HG02623 (cell line): ENCODE measurements around the gene BNC2.
"Not testable (repeated sequence)": the region's sequence is repeated elsewhere in the genome, so short reads cannot be mapped to it uniquely, and the experiment has no call there.

Experiments
- ATAC-seq: cut with Tn5 transposase; IDR thresholded peaks from one replicate; pipeline ENCODE4 v1.9.1; 2021; ENCODE audit warnings: moderate library complexity; ENCODE audit not compliant: unreplicated experiment

The BNC2 gene

GRCh38 chr9:16519001-16519400 lies 351.5 kb downstream of the BNC2 start:
- no peak for ATAC-seq

DNA sequence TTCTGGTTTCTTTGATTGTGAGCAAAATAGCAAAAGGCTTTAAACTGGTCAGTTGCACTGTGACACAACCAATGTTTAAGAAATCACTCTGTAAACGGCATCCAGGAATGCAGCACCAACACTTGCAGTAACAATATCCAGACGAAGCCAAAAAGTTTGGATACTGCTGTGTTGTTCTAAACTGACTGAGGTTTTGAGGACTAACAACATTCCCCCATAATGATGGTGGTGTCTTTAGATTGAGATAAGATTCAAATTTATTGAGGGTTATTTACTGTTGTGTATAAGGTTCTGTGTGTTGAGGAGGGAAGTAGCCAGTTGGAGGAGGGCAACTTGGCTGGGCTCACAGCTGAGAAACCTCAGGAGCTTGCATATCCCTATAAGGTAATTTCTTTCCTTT lies 353.6 kb downstream of the BNC2 start:
- no peak for ATAC-seq

DNA sequence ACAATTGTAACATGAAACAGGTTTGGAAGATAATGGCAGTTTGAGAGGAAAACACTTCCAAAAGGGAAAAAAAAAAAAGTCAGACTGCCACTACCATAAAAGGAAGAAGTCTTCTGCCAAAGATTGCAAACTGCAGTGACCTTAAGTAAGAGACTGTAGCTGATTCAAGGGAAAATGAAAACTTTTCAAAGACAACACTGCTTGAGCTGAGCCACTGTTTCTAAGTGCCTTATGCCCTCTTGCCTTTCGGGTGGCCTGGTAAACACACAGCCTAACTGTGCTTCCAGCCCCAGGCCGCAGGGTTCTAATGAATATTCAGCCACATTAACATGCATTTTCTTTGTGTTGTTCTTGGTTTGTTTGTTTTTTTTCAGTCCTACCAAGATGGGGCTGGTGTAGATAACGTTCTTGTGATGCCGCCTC lies 354.6 kb downstream of the BNC2 start:
- ATAC-seq, result no peak

- ATAC-seq, result no peak
Observed at GRCh38 chr9:16515207-16515606, 355.3 kb downstream of the BNC2 start.

- no peak for ATAC-seq
Observed at GRCh38 chr9:16514131-16514530, 356.3 kb downstream of the BNC2 start.

- ATAC-seq, result no peak
Observed at GRCh38 chr9:16512281-16512680, 358.2 kb downstream of the BNC2 start.

DNA sequence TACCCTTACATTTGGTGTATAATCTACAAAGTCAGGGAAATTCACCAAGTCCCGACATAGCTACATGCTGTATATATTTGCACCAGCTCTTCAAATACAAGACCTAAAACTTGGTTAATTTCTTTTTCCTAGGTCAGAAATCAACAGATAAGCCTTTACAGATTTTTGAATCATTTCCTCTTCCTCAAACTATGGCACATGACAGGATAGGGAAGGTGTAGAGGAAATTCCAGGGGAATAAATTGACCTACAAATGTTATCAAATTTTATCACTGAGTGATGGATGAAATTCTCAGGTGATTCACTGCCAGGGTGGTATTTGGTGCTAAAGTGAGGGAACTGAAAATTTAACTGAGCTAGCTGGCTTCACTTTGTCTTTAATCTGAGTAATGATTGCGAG lies 360.0 kb downstream of the BNC2 start:
- ATAC-seq, result no peak

GRCh38 chr9:16509997-16510396 lies 360.5 kb downstream of the BNC2 start:
- ATAC-seq, result no peak

DNA sequence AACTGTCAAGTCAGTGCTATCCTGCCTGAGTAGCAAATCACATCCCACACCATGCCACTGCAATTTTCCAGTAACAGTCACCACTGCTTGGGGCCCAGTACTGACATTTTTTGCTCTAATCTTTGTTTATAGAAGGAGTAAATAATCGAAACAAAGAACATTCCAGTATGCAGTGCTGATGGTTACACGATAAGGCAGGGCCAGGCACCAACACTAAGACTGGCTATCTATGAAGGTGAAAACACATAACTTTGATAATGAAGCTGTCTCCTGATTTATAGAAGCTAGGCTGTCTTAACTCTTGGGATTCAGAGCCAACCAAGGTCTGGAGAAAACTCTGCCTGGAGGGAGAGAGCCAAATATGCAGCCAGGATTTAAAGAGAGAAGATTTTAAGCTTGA lies 365.3 kb downstream of the BNC2 start:
- no peak for ATAC-seq

- no peak for ATAC-seq
Observed at GRCh38 chr9:16501726-16502125, 368.7 kb downstream of the BNC2 start.

DNA sequence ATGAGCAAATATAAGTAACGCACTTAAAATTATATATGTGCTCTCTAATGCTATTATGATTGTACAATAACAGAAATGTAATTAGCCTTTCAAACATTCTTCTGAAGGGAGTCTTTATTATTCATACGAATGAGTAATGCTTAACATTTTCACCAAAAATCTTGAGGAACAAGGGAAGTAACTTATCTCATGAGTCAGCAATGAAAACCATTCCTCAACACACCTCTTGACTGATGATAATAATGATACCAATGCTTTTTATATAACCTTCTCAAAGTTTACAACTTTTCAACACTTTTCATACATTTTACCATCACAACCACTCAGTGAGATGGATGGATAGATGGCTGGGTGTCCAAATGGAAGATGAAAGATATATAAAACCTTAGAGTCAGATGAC lies 369.3 kb downstream of the BNC2 start:
- ATAC-seq, result no peak

- ATAC-seq, result no peak
Observed at GRCh38 chr9:16500386-16500785, 370.1 kb downstream of the BNC2 start.

DNA sequence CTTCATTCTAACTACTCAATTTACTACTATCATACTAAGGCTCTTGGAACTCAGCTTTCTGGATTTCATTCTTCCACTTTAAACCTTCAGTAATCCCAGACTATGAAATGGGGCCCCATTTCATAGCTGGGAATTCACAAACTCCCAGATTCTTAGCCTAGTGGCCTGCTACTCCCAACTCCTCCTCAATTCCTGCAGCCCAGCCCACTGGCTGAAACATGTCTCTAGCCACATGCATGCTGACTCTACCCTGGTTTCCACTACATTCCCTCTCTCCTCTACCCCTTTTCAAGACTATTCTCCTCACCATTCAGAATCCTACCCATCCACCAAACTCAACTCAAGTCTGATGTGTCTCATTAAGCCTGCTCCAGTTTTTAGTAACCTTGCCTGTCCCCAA lies 370.6 kb downstream of the BNC2 start:
- no peak for ATAC-seq

DNA sequence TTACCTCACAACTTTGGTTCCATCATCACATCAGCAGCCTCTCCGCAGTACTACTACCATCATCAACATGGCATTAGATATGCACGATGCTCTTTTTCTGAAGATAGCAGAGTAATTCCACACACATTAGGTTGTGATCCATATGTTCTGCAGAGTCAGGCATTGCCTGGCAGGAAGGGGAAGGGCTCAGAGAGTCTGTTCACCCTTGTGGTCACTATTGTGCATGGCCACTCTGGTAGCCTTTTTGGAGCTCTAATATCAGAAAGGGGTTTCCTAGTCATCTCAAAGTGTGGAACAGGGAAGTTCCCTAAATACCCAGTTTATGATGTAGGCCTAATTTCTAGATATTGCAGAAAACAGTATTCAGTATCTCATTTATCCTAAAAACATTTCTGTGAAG lies 373.6 kb downstream of the BNC2 start:
- ATAC-seq, result no peak

DNA sequence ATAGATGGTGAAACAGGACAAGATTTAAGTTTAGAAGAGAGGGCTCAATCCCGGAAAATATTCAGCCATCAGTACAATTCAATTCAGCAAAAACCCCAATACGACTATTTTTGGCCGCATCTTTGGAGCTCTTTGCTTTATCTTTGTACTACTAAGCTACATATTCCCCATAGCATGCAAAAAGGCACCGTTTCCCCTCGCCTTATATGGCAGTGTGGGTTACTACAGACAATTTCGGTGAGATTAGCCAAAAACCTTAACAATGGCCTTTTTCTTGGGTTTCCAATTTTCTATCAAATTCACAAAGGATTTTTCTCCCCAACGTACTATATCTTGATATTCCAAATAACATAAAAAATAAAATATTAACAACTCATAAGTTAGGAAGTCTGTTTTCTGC lies 382.6 kb downstream of the BNC2 start:
- ATAC-seq, result no peak

DNA sequence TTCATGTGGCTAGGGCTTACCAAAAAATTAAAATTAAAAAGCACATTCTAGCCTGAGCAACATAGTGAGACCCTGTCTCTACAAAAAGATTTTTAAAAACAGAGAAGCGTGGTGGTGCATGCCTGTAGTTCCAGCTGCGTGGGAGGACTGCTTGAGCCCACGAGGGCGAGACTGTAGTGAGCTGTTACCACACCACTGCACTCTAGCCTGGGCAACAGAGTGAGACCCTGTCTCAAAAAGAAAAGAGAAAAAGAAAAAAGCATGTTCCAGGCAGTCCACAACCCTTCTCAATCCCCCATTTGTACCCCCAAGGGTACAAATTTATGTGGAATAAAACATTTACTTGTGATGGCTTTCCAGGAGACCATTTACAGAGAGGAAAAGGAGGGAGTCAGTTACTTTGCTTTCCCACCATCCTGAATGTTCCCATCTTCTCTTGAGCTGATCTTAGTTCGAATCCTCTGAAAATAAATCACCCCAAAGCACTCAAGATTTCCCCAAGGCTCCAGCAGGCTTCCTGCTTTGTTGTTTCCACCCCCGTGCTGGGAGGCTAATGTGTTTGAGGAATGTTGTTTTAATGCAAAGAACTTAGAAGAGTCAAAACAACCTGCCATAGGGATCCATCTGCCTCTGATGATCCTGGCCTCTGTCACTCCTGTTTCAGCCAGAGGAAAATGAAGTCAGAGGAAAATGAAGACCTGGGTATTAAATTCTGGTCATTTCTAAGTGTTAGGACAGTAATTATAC lies 384.7 kb downstream of the BNC2 start:
- no peak for ATAC-seq

DNA sequence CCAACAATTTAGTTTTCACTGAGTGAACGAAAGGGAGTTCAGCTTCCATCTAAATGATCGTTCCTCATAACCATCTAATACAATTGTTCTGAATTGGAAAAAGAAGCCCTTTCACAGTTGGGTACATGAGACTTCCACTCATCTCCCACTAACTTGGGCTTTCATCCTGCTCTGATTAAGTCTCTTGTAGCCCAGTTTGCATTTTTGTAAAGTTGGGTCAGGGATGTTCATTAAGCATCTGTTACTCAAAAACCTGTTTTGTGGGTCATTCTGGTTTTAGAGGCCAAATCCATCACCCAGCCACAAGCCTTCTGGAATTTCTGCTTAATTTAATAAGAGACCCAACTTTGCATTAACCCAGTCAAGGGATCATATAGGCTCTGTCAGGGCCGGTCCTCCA lies 385.3 kb downstream of the BNC2 start:
- no peak for ATAC-seq

- ATAC-seq, result no peak
Observed at GRCh38 chr9:16484744-16485143, 385.7 kb downstream of the BNC2 start.

GRCh38 chr9:16484180-16484579 lies 386.3 kb downstream of the BNC2 start:
- ATAC-seq, result no peak

DNA sequence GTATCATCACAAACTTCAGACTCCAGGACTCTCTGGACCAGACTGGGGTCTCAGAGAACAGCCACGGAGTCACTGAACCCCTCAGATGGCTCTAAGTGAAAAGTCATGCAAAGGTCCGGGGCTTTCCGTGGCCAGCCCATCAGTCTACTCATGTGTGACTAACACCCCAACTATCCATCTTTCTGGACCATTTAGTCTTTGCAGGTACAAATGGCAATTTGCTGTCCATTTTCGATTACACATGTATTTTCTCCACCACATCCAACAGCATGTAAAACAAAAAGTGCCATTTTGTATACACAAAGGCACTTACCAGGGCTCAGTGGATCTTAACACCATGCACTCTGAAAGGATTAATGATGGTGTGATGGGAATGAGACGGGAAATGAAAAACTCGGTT lies 387.7 kb downstream of the BNC2 start:
- no peak for ATAC-seq

DNA sequence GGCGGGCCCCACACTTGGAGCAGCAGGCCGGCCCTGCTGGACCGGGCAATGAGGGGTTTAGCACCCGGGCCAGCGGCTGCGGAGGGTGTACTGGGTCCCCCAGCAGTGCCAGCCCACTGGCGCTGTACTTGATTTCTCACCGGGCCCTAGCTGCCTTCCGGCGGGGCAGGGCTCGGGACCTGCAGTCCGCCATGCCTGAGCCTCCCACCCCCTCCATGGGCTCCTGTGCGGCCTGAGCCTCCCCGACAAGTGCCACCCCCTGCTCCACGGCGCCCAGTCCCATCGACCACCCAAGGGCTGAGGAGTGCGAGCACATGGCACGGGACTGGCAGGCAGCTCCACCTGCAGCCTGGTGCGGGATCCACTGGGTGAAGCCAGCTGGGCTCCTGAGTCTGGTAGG lies 389.9 kb downstream of the BNC2 start:
- ATAC-seq, result not testable (repeated sequence)

DNA sequence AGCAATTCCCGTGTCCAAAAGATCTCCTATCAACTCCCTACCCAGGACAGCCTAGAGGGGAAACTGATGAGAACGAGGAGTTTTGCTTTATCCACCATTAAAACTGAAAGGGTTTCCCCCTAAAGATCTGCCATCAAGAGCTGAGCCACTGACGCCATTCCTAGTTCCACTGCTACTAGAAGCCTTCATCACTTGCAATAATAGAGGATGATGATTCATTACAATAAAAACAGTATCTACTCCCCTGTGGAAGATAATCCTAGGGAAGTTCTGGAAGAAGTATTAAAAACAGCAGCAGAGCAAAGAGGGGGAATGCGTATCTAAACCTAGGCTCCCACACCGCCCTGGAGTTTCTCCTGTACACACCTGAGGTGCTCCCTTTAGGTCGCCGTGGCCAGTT lies 394.5 kb downstream of the BNC2 start:
- no peak for ATAC-seq

- no peak for ATAC-seq
Observed at GRCh38 chr9:16475257-16475656, 395.2 kb downstream of the BNC2 start.
